OCI-LY1 (cell line): Measurements from ENCODE around the gene TPRX2.

Experiments used
- H2AFZ ChIP-seq: fragments of 200-600 bp; sonication (generic), shearing (Covaris generic); 2 replicates; pipeline ENCODE4 v1.6.0; 2014; ENCODE audit warnings: antibody characterized with exemption, mild to moderate bottlenecking, low read length
- H3F3A ChIP-seq: fragments of 200-600 bp; sonication (generic), shearing (Covaris generic); 2 replicates; pipeline ENCODE4 v1.6.0; 2014; ENCODE audit warnings: mild to moderate bottlenecking, antibody characterized with exemption, low read length, moderate library complexity; ENCODE audit not compliant: insufficient read depth
- H3K27ac ChIP-seq: fragments of 200-600 bp; sonication (generic); 2 replicates; pipeline ENCODE4 v1.5.1; 2014; ENCODE audit warnings: low read length, mixed run types, mild to moderate bottlenecking, low read depth; ENCODE audit not compliant: poor library complexity, severe bottlenecking
- H3K27me3 ChIP-seq: fragments of 200-600 bp; sonication (generic); 2 replicates; pipeline ENCODE4 v1.6.0; 2014; ENCODE audit warnings: antibody characterized with exemption, mild to moderate bottlenecking, low read length, moderate library complexity; ENCODE audit not compliant: insufficient read depth
- H3K36me3 ChIP-seq: fragments of 200-600 bp; sonication (generic); 2 replicates; pipeline ENCODE4 v1.6.1; 2014; ENCODE audit warnings: mild to moderate bottlenecking, antibody characterized with exemption, low read length, moderate library complexity, mixed read lengths; ENCODE audit not compliant: insufficient read depth
- H3K4me1 ChIP-seq: fragments of 200-600 bp; sonication (generic); 2 replicates; pipeline ENCODE4 v1.5.1; 2014; ENCODE audit warnings: mild to moderate bottlenecking, low read length, moderate library complexity; ENCODE audit not compliant: insufficient read depth, severe bottlenecking
- H3K4me2 ChIP-seq: fragments of 200-600 bp; sonication (generic), shearing (Covaris generic); 2 replicates; pipeline ENCODE4 v1.6.1; 2014; ENCODE audit warnings: low read length
- H3K4me3 ChIP-seq: fragments of 200-600 bp; sonication (generic); 2 replicates; pipeline ENCODE4 v1.5.1; 2014; ENCODE audit warnings: low read length, low read depth, mild to moderate bottlenecking, mixed read lengths; ENCODE audit not compliant: poor library complexity, severe bottlenecking
- H3K79me2 ChIP-seq: fragments of 200-600 bp; shearing (Covaris generic); 2 replicates; pipeline ENCODE4 v1.6.1; 2016; ENCODE audit warnings: mixed run types, low read length, mixed read lengths; ENCODE audit not compliant: insufficient read depth
- H3K9ac ChIP-seq: fragments of 200-600 bp; sonication (generic), shearing (Covaris generic); 2 replicates; pipeline ENCODE4 v1.6.1; 2014; ENCODE audit warnings: mild to moderate bottlenecking, low read length, mixed read lengths
- H3K9me2 ChIP-seq: fragments of 200-600 bp; sonication (generic), shearing (Covaris generic); 2 replicates; pipeline ENCODE4 v1.6.1; 2014; ENCODE audit warnings: low read depth, mild to moderate bottlenecking, low read length, mixed read lengths
- H3K9me3 ChIP-seq: fragments of 200-600 bp; shearing (Covaris generic); 2 replicates; pipeline ENCODE4 v1.6.1; 2014; ENCODE audit warnings: low read length, mixed read lengths
- H4K20me1 ChIP-seq: fragments of 200-600 bp; sonication (generic), shearing (Covaris generic); 2 replicates; pipeline ENCODE4 v1.6.0; 2016; ENCODE audit warnings: mild to moderate bottlenecking, low read length; ENCODE audit not compliant: insufficient read depth
- EZH2 ChIP-seq: fragments of 200-600 bp; sonication (generic), shearing (Covaris generic); IDR thresholded peaks from 2 replicates; pipeline ENCODE4 v1.8.0; 2017; ENCODE audit warnings: borderline replicate concordance, mixed run types, mild to moderate bottlenecking, antibody characterized with exemption, low read length, moderate library complexity, mixed read lengths
- TF ChIP-seq, protein P1 (sequence below): fragments of 200-600 bp; sonication (generic), shearing (Covaris generic); IDR thresholded peaks from 2 replicates; pipeline ENCODE4 v1.5.1; 2017; ENCODE audit warnings: mild to moderate bottlenecking, antibody characterized with exemption, low read length, moderate library complexity, mixed read lengths

TPRX2 gene

DNA sequence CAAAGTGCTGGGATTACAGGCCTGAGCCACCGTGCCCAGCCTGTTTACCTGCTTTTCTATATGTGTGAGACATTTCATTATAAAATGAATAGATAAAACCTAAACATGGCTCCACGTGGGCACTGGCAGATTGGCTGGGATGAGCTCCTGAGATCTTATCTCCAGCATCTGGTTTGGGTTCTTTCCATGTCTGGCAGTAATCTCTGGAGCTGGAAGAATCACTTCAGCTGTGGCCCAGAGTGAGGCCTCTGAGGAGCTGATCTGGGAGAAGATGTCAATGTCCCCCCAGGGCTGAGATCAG lies 32.5 kb downstream of the TPRX2 start:
- H3F3A ChIP-seq = no peaks in the 10 kb centered on the region
- no peaks in the 10 kb centered on the region for H3K4me1 ChIP-seq
- H3K27me3 ChIP-seq = no peaks in the 10 kb centered on the region
- H3K36me3 ChIP-seq = no peaks in the 10 kb centered on the region
- no peak overlapping the region for H3K4me3 ChIP-seq
- H3K9me3 ChIP-seq = peaks cover 3% of the 10 kb centered on the region; the same call in 1 of the 2 replicates
- no peak overlapping the region for H3K27ac ChIP-seq
- no peaks in the 10 kb centered on the region for H4K20me1 ChIP-seq
- no peak overlapping the region for H2AFZ ChIP-seq
- no peak overlapping the region for H3K4me2 ChIP-seq
- no peaks in the 10 kb centered on the region for H3K9me2 ChIP-seq
- H3K9ac ChIP-seq = no peak overlapping the region
- TF ChIP-seq EZH2 = no peak
- TF ChIP-seq, protein P1, sequence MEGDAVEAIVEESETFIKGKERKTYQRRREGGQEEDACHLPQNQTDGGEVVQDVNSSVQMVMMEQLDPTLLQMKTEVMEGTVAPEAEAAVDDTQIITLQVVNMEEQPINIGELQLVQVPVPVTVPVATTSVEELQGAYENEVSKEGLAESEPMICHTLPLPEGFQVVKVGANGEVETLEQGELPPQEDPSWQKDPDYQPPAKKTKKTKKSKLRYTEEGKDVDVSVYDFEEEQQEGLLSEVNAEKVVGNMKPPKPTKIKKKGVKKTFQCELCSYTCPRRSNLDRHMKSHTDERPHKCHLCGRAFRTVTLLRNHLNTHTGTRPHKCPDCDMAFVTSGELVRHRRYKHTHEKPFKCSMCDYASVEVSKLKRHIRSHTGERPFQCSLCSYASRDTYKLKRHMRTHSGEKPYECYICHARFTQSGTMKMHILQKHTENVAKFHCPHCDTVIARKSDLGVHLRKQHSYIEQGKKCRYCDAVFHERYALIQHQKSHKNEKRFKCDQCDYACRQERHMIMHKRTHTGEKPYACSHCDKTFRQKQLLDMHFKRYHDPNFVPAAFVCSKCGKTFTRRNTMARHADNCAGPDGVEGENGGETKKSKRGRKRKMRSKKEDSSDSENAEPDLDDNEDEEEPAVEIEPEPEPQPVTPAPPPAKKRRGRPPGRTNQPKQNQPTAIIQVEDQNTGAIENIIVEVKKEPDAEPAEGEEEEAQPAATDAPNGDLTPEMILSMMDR = no peak
- H3K79me2 ChIP-seq = no peaks in the 10 kb centered on the region

DNA sequence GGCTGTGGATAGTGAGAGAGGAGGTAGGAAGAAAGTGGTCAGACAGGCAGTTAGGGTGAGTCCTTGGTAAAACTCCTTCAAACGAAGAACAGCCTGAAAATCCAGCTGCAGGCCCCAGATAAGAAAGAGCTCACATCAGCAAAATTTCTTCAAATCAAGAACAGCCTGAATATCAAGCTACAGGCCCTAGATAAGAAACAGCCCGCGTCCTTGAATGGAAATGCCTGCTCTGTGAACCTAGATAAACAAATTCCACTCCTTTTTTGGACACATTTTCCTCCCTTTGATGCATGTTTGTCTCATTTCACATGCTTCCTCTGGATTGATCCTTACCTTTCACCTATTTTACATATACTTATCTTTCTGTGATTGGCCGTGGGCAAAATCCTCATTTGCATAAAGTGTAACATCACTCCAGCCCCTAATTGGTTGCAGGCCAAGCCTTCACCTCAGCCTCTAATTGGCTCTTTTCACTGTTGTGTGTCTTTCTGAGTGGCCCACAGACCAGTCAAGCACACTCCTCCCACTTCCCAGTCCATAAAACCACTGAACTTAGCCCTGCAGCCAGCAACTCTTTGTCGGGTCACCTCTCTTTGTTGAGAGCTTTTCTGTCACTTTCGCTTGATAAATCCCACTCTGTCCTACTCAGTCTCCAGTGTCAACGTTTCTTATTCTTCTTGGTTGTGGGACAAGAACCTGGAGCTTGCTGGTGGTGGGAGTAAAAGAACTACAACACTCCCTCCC lies 33.1 kb downstream of the TPRX2 start:
- TF ChIP-seq, protein P1 = no peak
- TF ChIP-seq EZH2 = no peak
- no peak overlapping the region for H3K4me3 ChIP-seq
- no peak overlapping the region for H3K4me2 ChIP-seq
- H3K4me1 ChIP-seq = no peaks in the 10 kb centered on the region
- H3K27me3 ChIP-seq = no peaks in the 10 kb centered on the region
- no peaks in the 10 kb centered on the region for H3K36me3 ChIP-seq
- H3F3A ChIP-seq = no peaks in the 10 kb centered on the region
- no peak overlapping the region for H3K27ac ChIP-seq
- H3K79me2 ChIP-seq = no peaks in the 10 kb centered on the region
- H4K20me1 ChIP-seq = no peaks in the 10 kb centered on the region
- H3K9ac ChIP-seq = no peak overlapping the region
- no peaks in the 10 kb centered on the region for H3K9me2 ChIP-seq
- peaks cover 3% of the 10 kb centered on the region; the same call in 1 of the 2 replicates for H3K9me3 ChIP-seq
- no peak overlapping the region for H2AFZ ChIP-seq

DNA sequence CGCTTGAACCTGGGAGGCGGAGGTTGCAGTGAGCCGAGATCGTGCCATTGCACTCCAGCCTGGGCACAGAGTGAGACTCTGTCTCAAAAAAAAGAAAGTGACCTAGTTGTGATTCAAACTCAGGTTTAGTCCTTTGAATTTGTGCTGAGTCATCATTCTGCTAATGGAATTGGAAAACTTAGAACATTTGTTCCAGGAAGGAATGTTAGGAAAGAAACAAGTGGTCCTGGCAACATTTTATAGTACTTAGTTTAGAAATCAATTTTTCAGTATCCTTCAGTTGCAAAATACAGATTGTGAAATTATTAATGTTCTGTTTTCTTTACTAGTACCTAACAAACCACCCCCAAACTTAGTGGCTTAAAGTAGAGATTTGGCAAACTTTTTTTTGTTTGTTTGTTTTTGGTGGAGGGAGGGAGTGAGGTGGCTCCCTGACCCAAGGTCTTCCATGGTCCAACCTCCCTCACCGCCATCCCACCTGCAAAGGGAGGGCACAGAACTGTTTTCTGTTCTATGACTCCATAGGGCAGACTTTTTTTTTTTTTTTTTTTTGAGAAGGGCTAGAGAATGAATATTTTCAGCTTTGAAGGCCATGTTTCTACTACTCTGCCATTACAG lies 36.2 kb downstream of the TPRX2 start:
- Histone ChIP-seq H2AFZ (no peak overlapping the region), H3K4me3 (no peak overlapping the region), H3K4me1 (no peaks in the 10 kb centered on the region), H3K9me2 (no peaks in the 10 kb centered on the region), H3F3A (no peaks in the 10 kb centered on the region), H3K79me2 (no peaks in the 10 kb centered on the region), H3K9ac (no peak overlapping the region), H3K27ac (no peak overlapping the region), H4K20me1 (no peaks in the 10 kb centered on the region), H3K36me3 (no peaks in the 10 kb centered on the region), H3K4me2 (no peak overlapping the region), H3K27me3 (no peaks in the 10 kb centered on the region), H3K9me3 (peaks cover 3% of the 10 kb centered on the region; the same call in 1 of the 2 replicates)
- no peak for TF ChIP-seq EZH2
- TF ChIP-seq, protein P1 = no peak
